Stimulated activated CD8-positive, alpha-beta memory T cell treated with anti-CD3 and anti-CD28 coated beads, Interleukin-7, amount 100 ng/mL, for 4 hours (primary cell): ENCODE data around the gene ZNHIT2.
"Not testable (repeated sequence)": the region's sequence is repeated elsewhere in the genome, so short reads cannot be mapped to it uniquely, and the experiment has no call there.

ENCODE experiments used
- DNase-seq, 2 donors: peaks; one replicate each; pipeline ENCODE4 v3.0.0-alpha.2; 2020; ENCODE audit warnings: low read depth in 2 of 2

ZNHIT2 gene

GRCh38 chr11:65119670-65119995, 2.1 kb upstream of the ZNHIT2 start:
- no peak for DNase-seq

GRCh38 chr11:65118891-65119669, 1.6 kb upstream of the ZNHIT2 start:
- DNase-seq = not testable (repeated sequence)

DNA sequence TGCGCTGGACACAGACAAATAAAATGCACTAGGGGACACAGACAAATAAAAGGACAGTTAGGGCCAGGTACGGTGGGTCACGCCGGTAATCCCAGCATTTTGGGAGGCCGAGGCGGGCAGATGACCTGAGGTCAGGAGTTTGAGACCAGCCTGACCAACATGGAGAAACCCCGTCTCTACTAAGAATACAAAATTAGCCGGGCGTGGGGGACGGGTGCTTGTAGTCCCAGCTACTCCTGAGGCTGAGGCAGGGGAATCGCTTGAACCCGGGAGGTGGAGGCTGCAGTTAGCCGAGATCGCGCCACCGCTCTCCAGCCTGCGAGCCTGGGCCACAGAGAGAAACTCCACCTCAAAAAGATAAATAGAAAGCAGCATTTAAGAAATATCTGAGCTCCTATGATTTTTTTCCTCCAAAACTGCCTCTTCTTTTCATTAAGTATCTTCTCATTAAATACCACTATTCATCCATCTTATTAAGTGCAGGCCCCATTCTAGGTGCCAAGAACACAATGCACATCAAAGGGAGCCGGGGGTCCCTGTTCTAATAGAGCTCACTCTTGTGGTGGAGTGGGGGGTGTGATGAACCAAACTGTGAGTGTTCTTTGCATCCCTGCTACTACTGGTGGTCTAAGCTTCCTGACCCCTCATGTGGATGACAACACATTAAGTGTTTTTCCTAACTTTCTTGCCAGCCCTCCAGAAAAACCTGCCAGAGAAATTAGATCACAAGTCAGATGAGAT, 766 bp upstream of the ZNHIT2 start:
- no peak for DNase-seq

- DNase-seq = peak; percentile 53 to 64
These were observed 913 bp downstream of the ZNHIT2 start for GRCh38 chr11:65116370-65117205.

DNA sequence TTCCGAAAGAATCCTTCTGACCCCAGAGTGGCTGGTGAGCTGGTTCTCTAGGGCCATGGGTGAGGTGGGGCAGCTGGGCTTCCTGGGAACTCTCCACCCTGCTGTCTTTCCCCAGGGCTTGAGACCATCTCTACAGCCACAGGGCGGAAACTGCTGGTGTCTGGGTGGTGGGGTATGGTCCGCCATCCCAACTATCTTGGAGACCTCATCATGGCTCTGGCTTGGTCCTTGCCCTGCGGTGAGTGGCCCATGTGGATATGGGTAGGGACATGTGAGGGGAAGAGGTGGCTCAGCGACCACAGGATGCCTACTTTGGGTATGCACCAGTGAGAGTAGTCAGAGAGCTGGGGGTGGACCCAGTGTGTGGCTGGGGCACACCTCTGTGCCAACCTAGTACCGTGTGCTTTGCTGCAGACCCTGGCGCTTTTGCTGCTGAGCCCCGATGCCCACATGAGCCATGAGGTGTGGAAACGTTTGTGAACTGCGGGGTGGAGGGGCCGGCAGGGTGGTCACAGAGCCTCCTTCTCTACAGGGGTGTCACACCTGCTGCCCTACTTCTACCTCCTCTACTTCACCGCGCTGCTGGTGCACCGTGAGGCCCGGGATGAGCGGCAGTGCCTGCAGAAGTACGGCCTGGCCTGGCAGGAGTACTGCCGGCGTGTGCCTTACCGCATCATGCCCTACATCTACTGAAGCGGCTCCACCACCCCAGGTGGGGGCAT, 2.0 kb downstream of the ZNHIT2 start:
- DNase-seq = no peak

- no peak for DNase-seq
These were observed 2.8 kb downstream of the ZNHIT2 start for GRCh38 chr11:65114538-65115171.

GRCh38 chr11:65113839-65114238, 3.7 kb downstream of the ZNHIT2 start:
- DNase-seq = no peak

DNA sequence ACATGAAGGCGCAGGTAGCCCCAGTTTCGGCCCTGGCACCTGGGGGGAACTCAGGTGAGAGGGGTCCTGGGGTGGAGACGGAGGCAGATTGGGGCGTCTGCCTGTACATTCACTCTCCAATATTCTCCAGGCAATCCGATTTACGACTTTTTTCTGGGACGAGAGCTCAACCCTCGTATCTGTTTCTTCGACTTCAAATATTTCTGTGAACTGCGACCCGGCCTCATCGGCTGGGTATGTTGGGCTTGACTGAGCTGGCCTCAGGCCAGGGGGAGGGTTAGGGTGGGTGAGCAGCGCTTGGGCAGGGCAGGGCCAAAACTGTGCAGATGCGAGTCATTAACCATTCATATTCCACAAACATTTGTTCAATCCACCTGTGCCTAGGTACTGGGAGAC, 4.1 kb downstream of the ZNHIT2 start:
- DNase-seq = no peak

- DNase-seq = peak; percentile 27 to 60
These were observed 4.7 kb downstream of the ZNHIT2 start for GRCh38 chr11:65112546-65113360.

DNA sequence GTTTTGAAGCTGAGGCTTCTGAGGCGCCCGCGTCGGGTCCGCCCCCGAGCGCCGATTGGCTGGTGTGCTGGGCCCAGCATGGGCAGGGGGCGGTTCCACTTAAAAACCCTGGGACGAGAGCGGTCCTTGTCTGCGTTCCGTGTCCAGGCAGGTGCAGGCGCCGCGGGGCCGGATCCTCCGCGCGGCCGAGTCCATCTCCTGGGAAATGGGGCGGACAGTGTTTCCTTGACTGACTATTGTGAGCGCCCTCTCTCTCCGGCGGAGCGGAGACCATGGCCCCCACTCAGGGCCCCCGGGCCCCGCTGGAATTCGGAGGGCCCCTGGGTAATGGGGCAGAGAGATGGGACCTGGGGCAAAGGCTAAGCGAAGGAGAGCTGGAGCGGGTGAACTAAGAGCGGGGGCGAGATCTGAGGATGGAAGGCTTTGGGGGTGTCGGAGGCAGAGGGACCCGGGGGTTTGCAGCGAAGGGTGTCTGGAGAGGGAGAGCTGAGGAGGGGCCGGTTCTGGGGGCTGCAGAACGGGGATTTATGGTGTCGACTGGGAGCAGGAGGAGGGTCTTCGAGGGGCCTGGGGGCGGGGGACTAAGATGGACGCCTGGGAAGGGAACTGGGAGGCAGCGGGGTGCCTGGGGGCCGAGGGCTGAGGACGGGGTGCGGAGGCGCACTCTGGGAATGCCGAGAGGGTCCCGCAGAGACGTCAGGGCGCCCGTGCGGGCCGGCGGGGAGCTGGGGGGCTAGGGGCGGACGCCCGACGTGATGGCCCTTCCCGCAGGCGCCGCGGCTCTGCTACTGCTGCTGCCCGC, 5.6 kb downstream of the ZNHIT2 start, which contains the start of gene TM7SF2:
Gene TM7SF2, plus strand, starts transcription at position 129 of the 802 bp plus-strand sequence. Its CDS starts 144 bp downstream, at position 273.
- DNase-seq = peak; percentile 86 to 92

DNA sequence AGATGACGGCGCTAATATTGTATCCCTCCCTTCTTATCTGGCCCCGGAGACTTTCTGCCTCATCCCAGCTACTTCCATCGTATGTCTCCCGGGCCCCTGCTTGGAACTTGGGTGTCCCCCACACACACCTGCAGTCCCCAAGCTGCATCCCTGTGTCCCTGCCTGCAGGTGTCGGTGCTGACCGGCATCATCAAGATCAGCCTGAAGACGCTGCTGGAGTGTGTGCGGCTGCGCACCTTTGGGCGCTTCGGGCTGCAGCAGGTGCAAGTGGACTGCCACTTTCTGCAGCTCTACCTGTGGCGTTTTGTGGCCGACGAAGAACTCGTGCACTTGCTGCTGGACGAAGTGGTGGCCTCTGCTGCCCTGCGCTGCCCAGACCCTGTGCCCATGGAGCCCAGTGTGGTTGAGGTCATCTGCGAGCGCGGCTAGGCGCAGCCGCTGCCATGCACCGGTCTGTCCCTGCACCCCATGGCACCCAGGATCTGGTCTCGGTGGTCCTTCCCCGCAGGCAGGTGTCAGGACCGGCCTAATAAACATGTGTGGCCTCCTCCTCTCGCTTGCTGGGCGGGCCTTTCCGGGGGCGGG, 6.2 kb downstream of the ZNHIT2 start:
- no peak for DNase-seq

- DNase-seq = peak; percentile 80 to 91
These were observed 7.1 kb downstream of the ZNHIT2 start for GRCh38 chr11:65110354-65110861.

DNA sequence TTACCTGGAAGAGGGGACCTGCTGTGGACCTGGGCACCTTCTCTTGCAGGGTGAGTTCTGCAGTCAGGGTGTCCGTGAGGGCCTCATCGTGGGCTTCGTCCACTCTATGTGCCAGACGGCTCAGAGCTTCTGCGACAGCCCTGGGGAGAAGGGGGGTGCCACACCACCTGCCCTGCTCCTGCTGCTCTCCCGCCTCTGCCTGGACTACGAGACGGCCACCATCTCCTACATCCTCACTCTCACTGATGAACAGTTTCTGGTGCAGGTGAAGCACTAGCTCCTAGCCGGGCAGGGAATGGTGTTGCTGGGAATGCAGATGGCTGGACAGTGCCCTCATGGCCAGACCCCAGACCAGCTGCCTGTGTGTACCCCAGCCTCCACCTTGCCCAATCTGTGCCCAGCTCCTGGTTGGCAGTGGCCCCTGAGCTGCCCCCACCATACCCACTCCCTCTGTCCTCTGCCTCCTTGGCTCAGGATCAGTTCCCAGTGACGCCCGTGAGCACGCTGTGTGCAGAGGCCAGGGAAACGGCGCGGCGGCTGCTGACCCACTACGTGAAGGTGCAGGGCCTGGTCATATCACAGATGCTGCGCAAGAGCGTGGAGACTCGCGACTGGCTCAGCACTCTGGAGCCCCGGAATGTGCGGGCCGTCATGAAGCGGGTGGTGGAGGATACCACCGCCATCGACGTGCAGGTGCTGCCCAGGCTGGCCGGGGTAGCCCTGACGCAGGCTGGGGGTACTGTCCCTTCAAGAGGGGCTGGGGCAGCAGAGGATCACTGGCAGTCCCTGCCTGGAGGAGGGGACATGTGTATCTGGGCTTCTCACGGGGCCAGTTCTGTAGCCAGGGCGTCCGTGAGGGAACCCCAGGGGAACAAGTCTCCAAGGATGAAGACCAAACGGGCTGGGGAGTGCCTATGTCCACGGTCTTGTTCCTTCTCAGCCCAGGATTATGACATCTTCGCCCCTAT, 8.0 kb downstream of the ZNHIT2 start:
- DNase-seq = no peak

DNA sequence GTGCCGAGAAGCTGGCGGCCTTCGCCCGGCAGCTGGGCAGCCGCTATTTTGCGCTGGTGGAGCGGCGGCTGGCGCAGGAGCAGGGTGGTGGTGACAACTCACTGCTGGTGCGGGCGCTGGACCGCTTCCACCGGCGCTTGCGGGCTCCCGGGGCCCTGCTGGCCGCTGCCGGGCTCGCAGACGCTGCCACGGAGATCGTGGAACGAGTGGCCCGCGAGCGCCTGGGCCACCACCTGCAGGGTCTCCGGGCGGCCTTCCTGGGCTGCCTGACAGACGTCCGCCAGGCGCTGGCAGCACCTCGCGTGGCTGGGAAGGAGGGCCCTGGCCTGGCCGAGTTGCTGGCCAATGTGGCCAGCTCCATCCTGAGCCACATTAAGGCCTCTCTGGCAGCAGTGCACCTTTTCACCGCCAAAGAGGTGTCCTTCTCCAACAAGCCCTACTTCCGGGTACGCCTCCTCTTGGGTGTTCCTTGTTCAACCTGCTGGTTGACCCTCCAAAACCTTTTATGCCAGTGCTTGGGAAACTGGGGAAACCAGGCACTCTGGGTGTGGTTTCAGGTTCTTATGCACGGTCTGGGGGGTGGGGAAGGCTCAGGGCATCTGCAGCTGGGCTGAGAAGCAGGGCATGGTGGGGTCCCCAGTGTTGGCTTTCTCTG, 8.9 kb downstream of the ZNHIT2 start:
- DNase-seq = no peak

GRCh38 chr11:65107751-65108468, 9.6 kb downstream of the ZNHIT2 start:
- DNase-seq = no peak

GRCh38 chr11:65107078-65107477, 10.4 kb downstream of the ZNHIT2 start:
- no peak for DNase-seq
